Measurements from ENCODE around the gene THRAP3.

DNA sequence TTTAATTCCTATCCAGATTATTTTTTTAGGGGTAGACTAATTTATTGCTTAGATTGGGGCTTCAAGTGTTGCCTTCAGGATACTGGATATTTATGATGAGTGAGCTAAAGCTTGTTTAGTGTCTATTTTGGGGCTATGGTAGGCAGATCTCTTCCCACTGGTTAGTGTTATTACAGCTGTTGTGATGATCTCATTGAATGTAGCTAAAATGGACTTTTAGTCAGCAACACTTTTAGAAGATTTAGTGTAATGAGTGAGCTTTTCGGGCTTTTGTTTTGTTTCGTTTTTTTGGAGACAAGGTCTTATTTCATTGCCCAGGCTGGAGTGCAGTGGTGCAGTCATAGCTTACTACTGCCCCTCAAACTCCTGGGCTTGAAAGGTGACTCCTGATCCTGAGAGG lies 14.2 kb downstream of the THRAP3 start:
- TF ChIP-seq POLR2AphosphoS5 (IDR thresholded peaks at IDR 0.05; ENCODE audit: low read depth, low read length) (no peak), POLR2A (IDR thresholded peaks at IDR 0.05; ENCODE audit: low read depth, low read length) (no peak)

Data from GM12892 (cell line).